ENCODE results near the gene CHURC1.

The CHURC1 gene

GRCh38 chr14:64947710-64948611 lies 33.7 kb downstream of the CHURC1 start:
- no peak overlapping the region for H3K4me3 ChIP-seq (ENCODE audit: low read length)
- no peak for DNase-seq (ENCODE audit: low read depth)
- no peak for TF ChIP-seq CTCF (IDR thresholded peaks at IDR 0.05; ENCODE audit: insufficient read depth, low read depth, low read length, missing control alignments)

- DNase-seq (ENCODE audit: low read depth), result no peak
- no peak overlapping the region for H3K4me3 ChIP-seq (ENCODE audit: low read length)
- TF ChIP-seq CTCF (IDR thresholded peaks at IDR 0.05; ENCODE audit: insufficient read depth, low read depth, low read length, missing control alignments), result no peak
These were observed 34.5 kb downstream of the CHURC1 start for GRCh38 chr14:64948612-64949210.

- H3K4me3 ChIP-seq (ENCODE audit: low read length), result no peak overlapping the region
- TF ChIP-seq CTCF (IDR thresholded peaks at IDR 0.05; ENCODE audit: insufficient read depth, low read depth, low read length, missing control alignments), result no peak
- no peak for DNase-seq (ENCODE audit: low read depth)
These were observed 36.6 kb downstream of the CHURC1 start for GRCh38 chr14:64950889-64951288.

- no peak for DNase-seq (ENCODE audit: low read depth)
- H3K4me3 ChIP-seq (ENCODE audit: low read length), result no peak overlapping the region
- TF ChIP-seq CTCF (IDR thresholded peaks at IDR 0.05; ENCODE audit: insufficient read depth, low read depth, low read length, missing control alignments), result no peak
These were observed 37.0 kb downstream of the CHURC1 start for GRCh38 chr14:64951291-64951690.

GRCh38 chr14:64951724-64952123 lies 37.5 kb downstream of the CHURC1 start:
- H3K4me3 ChIP-seq (ENCODE audit: low read length), result no peak overlapping the region
- TF ChIP-seq CTCF (IDR thresholded peaks at IDR 0.05; ENCODE audit: insufficient read depth, low read depth, low read length, missing control alignments), result no peak
- no peak for DNase-seq (ENCODE audit: low read depth)

- no peak for TF ChIP-seq CTCF (IDR thresholded peaks at IDR 0.05; ENCODE audit: insufficient read depth, low read depth, low read length, missing control alignments)
- H3K4me3 ChIP-seq (ENCODE audit: low read length), result no peak overlapping the region
- no peak for DNase-seq (ENCODE audit: low read depth)
These were observed 38.5 kb downstream of the CHURC1 start for GRCh38 chr14:64952598-64953309.
